WTC11 (cell line): ENCODE data around the gene C2CD2. TPM values are rescaled to one million over a fixed set of nuclear protein-coding genes. Genes with fewer than 3 reads are reported as not detected.

Experiments used
- ATAC-seq: fragments of 200-7000 bp; cut with Tn5 transposase; 2 replicates; pipeline ENCODE4 v1.10.0; 2021; ENCODE audit warnings: mild to moderate bottlenecking, moderate library complexity
- CTCF ChIA-PET: fragments of 300-600 bp; sonication (Branson Sonifier 250); formaldehyde crosslinking; loops from one replicate; lab custom pipeline; 2021; ENCODE audit warnings: antibody characterized with exemption; lab: Charles Lee
- POLR2A ChIA-PET: fragments of 350-600 bp; sonication (Branson Sonifier 250); formaldehyde crosslinking; loops from one replicate; lab custom pipeline; 2021; ENCODE audit warnings: antibody characterized with exemption; lab: Charles Lee
- DNase-seq: peaks from one replicate; pipeline ENCODE4 v3.0.0; 2021; ENCODE audit warnings: low spot score
- H3K27ac Mint-ChIP-seq: 2 replicates; pipeline ENCODE4 v1.8.0; 2021; ENCODE audit warnings: mixed read lengths
- H3K27me3 Mint-ChIP-seq: 2 replicates; pipeline ENCODE4 v1.8.0; 2021; ENCODE audit warnings: low read depth, mild to moderate bottlenecking, moderate library complexity, mixed read lengths
- H3K36me3 Mint-ChIP-seq: 2 replicates; pipeline ENCODE4 v1.8.0; 2021; ENCODE audit warnings: mixed read lengths
- H3K4me1 Mint-ChIP-seq: 2 replicates; pipeline ENCODE4 v1.8.0; 2022; ENCODE audit warnings: mixed read lengths
- H3K4me3 Mint-ChIP-seq: 2 replicates; pipeline ENCODE4 v1.8.0; 2021; ENCODE audit warnings: mild to moderate bottlenecking, moderate library complexity, mixed read lengths
- H3K9me3 Mint-ChIP-seq: 2 replicates; pipeline ENCODE4 v1.8.0; 2021; ENCODE audit warnings: mixed read lengths
- CDX4 ChIP-seq: fragments of 250-450 bp; sonication (Bioruptor Pico); IDR thresholded peaks from 2 replicates; pipeline ENCODE4 v1.9.0; 2021; ENCODE audit warnings: moderate library complexity, mild to moderate bottlenecking, inconsistent platforms, borderline replicate concordance
- CREM ChIP-seq: sonication (generic); formaldehyde crosslinking; IDR thresholded peaks from 2 replicates; pipeline ENCODE4 v1.8.1; 2022; ENCODE audit warnings: mild to moderate bottlenecking, missing genetic modification reagents, moderate library complexity
- E2F5 ChIP-seq: sonication (generic); formaldehyde crosslinking; IDR thresholded peaks from 2 replicates; pipeline ENCODE4 v1.8.1; 2022; ENCODE audit warnings: mild to moderate bottlenecking, moderate library complexity, missing genetic modification reagents
- ELF4 ChIP-seq: sonication (generic); formaldehyde crosslinking; IDR thresholded peaks from 2 replicates; pipeline ENCODE4 v1.8.1; 2022; ENCODE audit warnings: low read depth, mild to moderate bottlenecking, moderate library complexity, missing genetic modification reagents
- IRF2 ChIP-seq: sonication (generic); formaldehyde crosslinking; IDR thresholded peaks from 2 replicates; pipeline ENCODE4 v1.8.0; 2022; ENCODE audit warnings: low read depth, missing genetic modification reagents, borderline replicate concordance
- MXD4 ChIP-seq: fragments of 250-450 bp; sonication (Bioruptor Pico); IDR thresholded peaks from 2 replicates; pipeline ENCODE4 v1.8.0; 2021; ENCODE audit warnings: mild to moderate bottlenecking, moderate library complexity, borderline replicate concordance
- NFE2L1 ChIP-seq: sonication (generic); formaldehyde crosslinking; IDR thresholded peaks from 2 replicates; pipeline ENCODE4 v1.8.1; 2023; ENCODE audit warnings: missing genetic modification reagents
- NR1H2 ChIP-seq: sonication (generic); formaldehyde crosslinking; IDR thresholded peaks from 2 replicates; pipeline ENCODE4 v1.9.0; 2021; ENCODE audit warnings: mild to moderate bottlenecking, moderate library complexity, missing genetic modification reagents
- PRRX2 ChIP-seq: fragments of 250-450 bp; sonication (Bioruptor Pico); IDR thresholded peaks from 2 replicates; pipeline ENCODE4 v1.8.0; 2021; ENCODE audit warnings: mild to moderate bottlenecking
- TCF7 ChIP-seq: sonication (generic); formaldehyde crosslinking; IDR thresholded peaks from 2 replicates; pipeline ENCODE4 v1.8.0; 2022; ENCODE audit warnings: mild to moderate bottlenecking, low read depth, missing genetic modification reagents, moderate library complexity
- TEAD4 ChIP-seq: sonication (generic); formaldehyde crosslinking; IDR thresholded peaks from 2 replicates; pipeline ENCODE4 v1.8.0; 2022; ENCODE audit warnings: mild to moderate bottlenecking, missing genetic modification reagents
- ZNF121 ChIP-seq: sonication (generic); formaldehyde crosslinking; IDR thresholded peaks from 2 replicates; pipeline ENCODE4 v1.8.0; 2023; ENCODE audit warnings: missing genetic modification reagents
- ZNF219 ChIP-seq: sonication (generic); formaldehyde crosslinking; IDR thresholded peaks from 2 replicates; pipeline ENCODE4 v1.8.0; 2023; ENCODE audit warnings: missing genetic modification reagents, mild to moderate bottlenecking, borderline replicate concordance
- ZNF671 ChIP-seq: fragments of 250-450 bp; sonication (Bioruptor Pico); IDR thresholded peaks from 2 replicates; pipeline ENCODE4 v1.8.0; 2021; ENCODE audit warnings: mild to moderate bottlenecking
- total RNA-seq: library from RNA; stranded (reverse); gene quantifications from 3 replicates; pipeline ENCODE4 v1.2.3, GENCODE V29; 2021
- TF ChIP-seq, protein P1 (sequence below): sonication (generic); formaldehyde crosslinking; IDR thresholded peaks from 2 replicates; pipeline ENCODE4 v1.8.1; 2023; ENCODE audit warnings: mild to moderate bottlenecking, moderate library complexity, missing genetic modification reagents
- TF ChIP-seq, protein P2 (sequence below): fragments of 250-450 bp; sonication (Bioruptor Pico); IDR thresholded peaks from 2 replicates; pipeline ENCODE4 v1.8.0; 2021; ENCODE audit warnings: mild to moderate bottlenecking
- TF ChIP-seq, protein P3 (sequence below): sonication (generic); formaldehyde crosslinking; IDR thresholded peaks from 2 replicates; pipeline ENCODE4 v1.8.1; 2023; ENCODE audit warnings: mild to moderate bottlenecking, missing genetic modification reagents, borderline replicate concordance
- TF ChIP-seq, protein P4 (sequence below): fragments of 250-450 bp; sonication (Bioruptor Pico); IDR thresholded peaks from 2 replicates; pipeline ENCODE4 v1.9.0; 2021; ENCODE audit warnings: mild to moderate bottlenecking, borderline replicate concordance

The C2CD2 gene
- total RNA-seq, 1 experiment from 2014 or later: 11.2 TPM

DNA sequence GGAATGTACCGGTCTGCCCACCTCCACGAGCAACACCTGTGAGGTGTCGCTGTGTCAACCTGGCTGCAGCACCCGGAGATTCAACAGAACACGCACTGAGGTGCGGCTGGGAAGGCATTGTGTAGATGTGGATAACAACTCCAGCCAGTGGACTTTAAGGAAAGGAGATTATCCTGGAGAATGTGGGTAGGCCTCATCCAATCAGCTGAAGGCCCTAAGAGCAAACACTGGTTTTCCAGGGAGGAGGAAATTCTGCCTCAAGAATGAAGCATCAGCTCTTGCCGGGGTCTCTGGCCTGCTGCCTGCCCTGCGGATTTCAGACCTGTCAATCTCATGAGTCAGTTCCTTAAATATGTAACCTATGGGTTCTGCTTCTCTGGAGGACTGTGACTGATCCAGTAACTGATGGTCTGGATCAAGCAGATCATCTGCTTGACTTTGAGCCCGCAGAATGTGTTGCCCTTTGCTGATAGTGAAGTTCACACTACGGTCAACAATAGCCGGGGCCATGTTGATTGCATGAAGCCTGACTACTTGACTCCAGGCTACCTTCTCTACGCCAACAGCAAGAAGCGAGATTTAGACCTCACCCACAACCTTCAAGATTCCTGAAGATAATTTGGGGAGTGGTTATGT, 58.8 kb downstream of the C2CD2 start:
- POLR2A ChIA-PET: no interaction called here
- Mint-ChIP-seq H3K27me3 (no peaks in the 10 kb centered on the region), H3K27ac (no peak overlapping the region; the same call in 1 of the 2 replicates)

GRCh38 chr21:41894511-41894910, 59.3 kb downstream of the C2CD2 start:
- no peak overlapping the region for H3K4me3 Mint-ChIP-seq
- H3K27ac Mint-ChIP-seq: no peak overlapping the region
- ChIA-PET POLR2A (no interaction called here), CTCF (no interaction called here)
- peaks cover 39% of the 10 kb centered on the region for H3K4me1 Mint-ChIP-seq
- ATAC-seq: no peak
- H3K27me3 Mint-ChIP-seq: no peaks in the 10 kb centered on the region
- no peak for DNase-seq
- H3K36me3 Mint-ChIP-seq: no peaks in the 10 kb centered on the region
- H3K9me3 Mint-ChIP-seq: no peaks in the 10 kb centered on the region
- TF ChIP-seq ZNF671 (CRISPR knock-in tag) (no peak), IRF2 (CRISPR knock-in tag) (no peak), CREM (no peak), TEAD4 (CRISPR knock-in tag) (no peak), MXD4 (no peak), NR1H2 (CRISPR knock-in tag) (no peak), ELF4 (CRISPR knock-in tag) (no peak)
- TF ChIP-seq, protein P1, sequence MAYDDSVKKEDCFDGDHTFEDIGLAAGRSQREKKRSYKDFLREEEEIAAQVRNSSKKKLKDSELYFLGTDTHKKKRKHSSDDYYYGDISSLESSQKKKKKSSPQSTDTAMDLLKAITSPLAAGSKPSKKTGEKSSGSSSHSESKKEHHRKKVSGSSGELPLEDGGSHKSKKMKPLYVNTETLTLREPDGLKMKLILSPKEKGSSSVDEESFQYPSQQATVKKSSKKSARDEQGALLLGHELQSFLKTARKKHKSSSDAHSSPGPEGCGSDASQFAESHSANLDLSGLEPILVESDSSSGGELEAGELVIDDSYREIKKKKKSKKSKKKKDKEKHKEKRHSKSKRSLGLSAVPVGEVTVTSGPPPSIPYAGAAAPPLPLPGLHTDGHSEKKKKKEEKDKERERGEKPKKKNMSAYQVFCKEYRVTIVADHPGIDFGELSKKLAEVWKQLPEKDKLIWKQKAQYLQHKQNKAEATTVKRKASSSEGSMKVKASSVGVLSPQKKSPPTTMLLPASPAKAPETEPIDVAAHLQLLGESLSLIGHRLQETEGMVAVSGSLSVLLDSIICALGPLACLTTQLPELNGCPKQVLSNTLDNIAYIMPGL (CRISPR knock-in tag): no peak
- TF ChIP-seq, protein P2, sequence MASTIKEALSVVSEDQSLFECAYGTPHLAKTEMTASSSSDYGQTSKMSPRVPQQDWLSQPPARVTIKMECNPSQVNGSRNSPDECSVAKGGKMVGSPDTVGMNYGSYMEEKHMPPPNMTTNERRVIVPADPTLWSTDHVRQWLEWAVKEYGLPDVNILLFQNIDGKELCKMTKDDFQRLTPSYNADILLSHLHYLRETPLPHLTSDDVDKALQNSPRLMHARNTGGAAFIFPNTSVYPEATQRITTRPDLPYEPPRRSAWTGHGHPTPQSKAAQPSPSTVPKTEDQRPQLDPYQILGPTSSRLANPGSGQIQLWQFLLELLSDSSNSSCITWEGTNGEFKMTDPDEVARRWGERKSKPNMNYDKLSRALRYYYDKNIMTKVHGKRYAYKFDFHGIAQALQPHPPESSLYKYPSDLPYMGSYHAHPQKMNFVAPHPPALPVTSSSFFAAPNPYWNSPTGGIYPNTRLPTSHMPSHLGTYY (CRISPR knock-in tag): no peak
- TF ChIP-seq, protein P3, sequence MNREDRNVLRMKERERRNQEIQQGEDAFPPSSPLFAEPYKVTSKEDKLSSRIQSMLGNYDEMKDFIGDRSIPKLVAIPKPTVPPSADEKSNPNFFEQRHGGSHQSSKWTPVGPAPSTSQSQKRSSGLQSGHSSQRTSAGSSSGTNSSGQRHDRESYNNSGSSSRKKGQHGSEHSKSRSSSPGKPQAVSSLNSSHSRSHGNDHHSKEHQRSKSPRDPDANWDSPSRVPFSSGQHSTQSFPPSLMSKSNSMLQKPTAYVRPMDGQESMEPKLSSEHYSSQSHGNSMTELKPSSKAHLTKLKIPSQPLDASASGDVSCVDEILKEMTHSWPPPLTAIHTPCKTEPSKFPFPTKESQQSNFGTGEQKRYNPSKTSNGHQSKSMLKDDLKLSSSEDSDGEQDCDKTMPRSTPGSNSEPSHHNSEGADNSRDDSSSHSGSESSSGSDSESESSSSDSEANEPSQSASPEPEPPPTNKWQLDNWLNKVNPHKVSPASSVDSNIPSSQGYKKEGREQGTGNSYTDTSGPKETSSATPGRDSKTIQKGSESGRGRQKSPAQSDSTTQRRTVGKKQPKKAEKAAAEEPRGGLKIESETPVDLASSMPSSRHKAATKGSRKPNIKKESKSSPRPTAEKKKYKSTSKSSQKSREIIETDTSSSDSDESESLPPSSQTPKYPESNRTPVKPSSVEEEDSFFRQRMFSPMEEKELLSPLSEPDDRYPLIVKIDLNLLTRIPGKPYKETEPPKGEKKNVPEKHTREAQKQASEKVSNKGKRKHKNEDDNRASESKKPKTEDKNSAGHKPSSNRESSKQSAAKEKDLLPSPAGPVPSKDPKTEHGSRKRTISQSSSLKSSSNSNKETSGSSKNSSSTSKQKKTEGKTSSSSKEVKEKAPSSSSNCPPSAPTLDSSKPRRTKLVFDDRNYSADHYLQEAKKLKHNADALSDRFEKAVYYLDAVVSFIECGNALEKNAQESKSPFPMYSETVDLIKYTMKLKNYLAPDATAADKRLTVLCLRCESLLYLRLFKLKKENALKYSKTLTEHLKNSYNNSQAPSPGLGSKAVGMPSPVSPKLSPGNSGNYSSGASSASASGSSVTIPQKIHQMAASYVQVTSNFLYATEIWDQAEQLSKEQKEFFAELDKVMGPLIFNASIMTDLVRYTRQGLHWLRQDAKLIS: no peak

More for the DNA sequence above, 58.8 kb downstream of the C2CD2 start:
- ATAC-seq: no peak
- Mint-ChIP-seq H3K9me3 (no peaks in the 10 kb centered on the region), H3K4me3 (no peak overlapping the region), H3K36me3 (no peaks in the 10 kb centered on the region), H3K4me1 (peaks cover 40% of the 10 kb centered on the region)
- CTCF ChIA-PET: interaction anchor here (0.6 to 1.8 kb wide), 6 partner anchors 9 to 222 kb away, joined by 3 to 7 read pairs (median 4); no protein-coding TSS in a partner anchor
- no peak for DNase-seq
- TF ChIP-seq CDX4 (CRISPR knock-in tag): no peak
- TF ChIP-seq TCF7: no peak
- TF ChIP-seq NFE2L1 (CRISPR knock-in tag): no peak
- TF ChIP-seq ZNF219 (CRISPR knock-in tag): no peak
- no peak for TF ChIP-seq ZNF671 (CRISPR knock-in tag)
- TF ChIP-seq ZNF121 (CRISPR knock-in tag): no peak
- no peak for TF ChIP-seq MXD4
- TF ChIP-seq PRRX2: no peak
- no peak for TF ChIP-seq E2F5 (CRISPR knock-in tag)
- TF ChIP-seq, protein P4, sequence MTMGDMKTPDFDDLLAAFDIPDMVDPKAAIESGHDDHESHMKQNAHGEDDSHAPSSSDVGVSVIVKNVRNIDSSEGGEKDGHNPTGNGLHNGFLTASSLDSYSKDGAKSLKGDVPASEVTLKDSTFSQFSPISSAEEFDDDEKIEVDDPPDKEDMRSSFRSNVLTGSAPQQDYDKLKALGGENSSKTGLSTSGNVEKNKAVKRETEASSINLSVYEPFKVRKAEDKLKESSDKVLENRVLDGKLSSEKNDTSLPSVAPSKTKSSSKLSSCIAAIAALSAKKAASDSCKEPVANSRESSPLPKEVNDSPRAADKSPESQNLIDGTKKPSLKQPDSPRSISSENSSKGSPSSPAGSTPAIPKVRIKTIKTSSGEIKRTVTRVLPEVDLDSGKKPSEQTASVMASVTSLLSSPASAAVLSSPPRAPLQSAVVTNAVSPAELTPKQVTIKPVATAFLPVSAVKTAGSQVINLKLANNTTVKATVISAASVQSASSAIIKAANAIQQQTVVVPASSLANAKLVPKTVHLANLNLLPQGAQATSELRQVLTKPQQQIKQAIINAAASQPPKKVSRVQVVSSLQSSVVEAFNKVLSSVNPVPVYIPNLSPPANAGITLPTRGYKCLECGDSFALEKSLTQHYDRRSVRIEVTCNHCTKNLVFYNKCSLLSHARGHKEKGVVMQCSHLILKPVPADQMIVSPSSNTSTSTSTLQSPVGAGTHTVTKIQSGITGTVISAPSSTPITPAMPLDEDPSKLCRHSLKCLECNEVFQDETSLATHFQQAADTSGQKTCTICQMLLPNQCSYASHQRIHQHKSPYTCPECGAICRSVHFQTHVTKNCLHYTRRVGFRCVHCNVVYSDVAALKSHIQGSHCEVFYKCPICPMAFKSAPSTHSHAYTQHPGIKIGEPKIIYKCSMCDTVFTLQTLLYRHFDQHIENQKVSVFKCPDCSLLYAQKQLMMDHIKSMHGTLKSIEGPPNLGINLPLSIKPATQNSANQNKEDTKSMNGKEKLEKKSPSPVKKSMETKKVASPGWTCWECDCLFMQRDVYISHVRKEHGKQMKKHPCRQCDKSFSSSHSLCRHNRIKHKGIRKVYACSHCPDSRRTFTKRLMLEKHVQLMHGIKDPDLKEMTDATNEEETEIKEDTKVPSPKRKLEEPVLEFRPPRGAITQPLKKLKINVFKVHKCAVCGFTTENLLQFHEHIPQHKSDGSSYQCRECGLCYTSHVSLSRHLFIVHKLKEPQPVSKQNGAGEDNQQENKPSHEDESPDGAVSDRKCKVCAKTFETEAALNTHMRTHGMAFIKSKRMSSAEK (CRISPR knock-in tag): no peak
